ENCODE data around the gene ZWINT. TPM values are rescaled to one million over a fixed set of nuclear protein-coding genes. Genes with fewer than 3 reads are reported as not detected.

ZWINT gene
- total and polyA plus RNA-seq, 4 donors = 0.92 to 2.9 (median 1.6) TPM

DNA sequence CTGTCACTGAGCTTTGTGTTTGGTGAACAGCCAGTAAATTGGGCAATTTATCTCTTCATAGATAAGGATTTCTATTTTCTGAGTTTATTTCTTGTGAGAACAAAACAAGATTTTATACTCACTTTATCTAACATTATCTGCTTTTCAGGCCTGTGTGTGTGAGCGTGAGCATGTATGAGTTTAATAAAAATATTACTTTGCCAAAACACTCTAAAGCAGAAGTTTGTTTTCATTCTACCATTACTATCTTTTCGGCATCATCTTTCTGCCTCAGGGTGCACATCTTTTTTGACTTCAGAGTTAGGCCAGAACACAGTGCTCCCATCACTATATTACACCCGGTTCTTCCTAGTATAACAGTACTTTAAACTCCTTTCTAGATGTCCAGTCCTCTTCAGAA lies 13.0 kb downstream of the ZWINT start:
- Histone ChIP-seq H3K36me3 (ENCODE audit: control insufficient read depth in 1 of 2, insufficient read depth in 2 of 2, low read length in 1 of 2) (no peaks in the 10 kb centered on the region), H3K4me3 (ENCODE audit: low read length in 2 of 2) (no peak overlapping the region), H3K27ac (ENCODE audit: low read depth in 1 of 2, low read length in 2 of 2) (no peak overlapping the region), H3K27me3 (ENCODE audit: control insufficient read depth in 1 of 2, insufficient read depth in 2 of 2, low read length in 1 of 2) (no peaks in the 10 kb centered on the region), H3K4me1 (ENCODE audit: control insufficient read depth in 1 of 2, insufficient read depth in 2 of 2, low read length in 2 of 2) (no peaks in the 10 kb centered on the region), H3K9me3 (ENCODE audit: control insufficient read depth, low read length) (no peaks in the 10 kb centered on the region)
- intact Hi-C loops (cut with DNase I) = no loop called here
- ATAC-seq (ENCODE audit: low FRiP score) (no peak), DNase-seq (no peak)
- 69 to 79% methylated on average over 3 of the region's 3 CpGs for WGBS, 2 donors

GRCh38 chr10:56346845-56347415 lies 14.1 kb downstream of the ZWINT start:
- ATAC-seq (ENCODE audit: low FRiP score) (no peak), DNase-seq (no peak)
- Histone ChIP-seq H3K27ac (ENCODE audit: low read depth in 1 of 2, low read length in 2 of 2) (no peak overlapping the region), H3K4me1 (ENCODE audit: control insufficient read depth in 1 of 2, insufficient read depth in 2 of 2, low read length in 2 of 2) (no peaks in the 10 kb centered on the region), H3K4me3 (ENCODE audit: low read length in 2 of 2) (no peak overlapping the region), H3K27me3 (ENCODE audit: control insufficient read depth in 1 of 2, insufficient read depth in 2 of 2, low read length in 1 of 2) (no peaks in the 10 kb centered on the region), H3K9me3 (ENCODE audit: control insufficient read depth, low read length) (no peaks in the 10 kb centered on the region), H3K36me3 (ENCODE audit: control insufficient read depth in 1 of 2, insufficient read depth in 2 of 2, low read length in 1 of 2) (no peaks in the 10 kb centered on the region)
- intact Hi-C loops (cut with DNase I) = no loop called here

- Histone ChIP-seq H3K4me3 (ENCODE audit: low read length in 2 of 2) (no peak overlapping the region), H3K27ac (ENCODE audit: low read depth in 1 of 2, low read length in 2 of 2) (no peak overlapping the region), H3K4me1 (ENCODE audit: control insufficient read depth in 1 of 2, insufficient read depth in 2 of 2, low read length in 2 of 2) (no peaks in the 10 kb centered on the region), H3K36me3 (ENCODE audit: control insufficient read depth in 1 of 2, insufficient read depth in 2 of 2, low read length in 1 of 2) (no peaks in the 10 kb centered on the region), H3K27me3 (ENCODE audit: control insufficient read depth in 1 of 2, insufficient read depth in 2 of 2, low read length in 1 of 2) (no peaks in the 10 kb centered on the region), H3K9me3 (ENCODE audit: control insufficient read depth, low read length) (no peaks in the 10 kb centered on the region)
- intact Hi-C loops (cut with DNase I) = no loop called here
- ATAC-seq (ENCODE audit: low FRiP score) = no peak
- no peak for DNase-seq
- 86% methylated on average over 1 of the region's 1 CpG for WGBS, 2 donors
These were observed 19.4 kb downstream of the ZWINT start for GRCh38 chr10:56341612-56342011.

GRCh38 chr10:56329961-56330360 lies 31.1 kb downstream of the ZWINT start:
- Histone ChIP-seq H3K27ac (ENCODE audit: low read depth in 1 of 2, low read length in 2 of 2) (no peak overlapping the region), H3K27me3 (ENCODE audit: control insufficient read depth in 1 of 2, insufficient read depth in 2 of 2, low read length in 1 of 2) (no peaks in the 10 kb centered on the region), H3K9me3 (ENCODE audit: control insufficient read depth, low read length) (no peaks in the 10 kb centered on the region), H3K4me3 (ENCODE audit: low read length in 2 of 2) (no peak overlapping the region), H3K4me1 (ENCODE audit: control insufficient read depth in 1 of 2, insufficient read depth in 2 of 2, low read length in 2 of 2) (no peaks in the 10 kb centered on the region), H3K36me3 (ENCODE audit: control insufficient read depth in 1 of 2, insufficient read depth in 2 of 2, low read length in 1 of 2) (no peaks in the 10 kb centered on the region)
- 92 to 98% methylated on average over 2 of the region's 2 CpGs for WGBS, 2 donors
- no peak for ATAC-seq (ENCODE audit: low FRiP score)
- no peak for DNase-seq
- intact Hi-C loops (cut with DNase I) = no loop called here

GRCh38 chr10:56327118-56327517 lies 33.9 kb downstream of the ZWINT start:
- Histone ChIP-seq H3K9me3 (ENCODE audit: control insufficient read depth, low read length) (no peaks in the 10 kb centered on the region), H3K4me1 (ENCODE audit: control insufficient read depth in 1 of 2, insufficient read depth in 2 of 2, low read length in 2 of 2) (no peaks in the 10 kb centered on the region), H3K4me3 (ENCODE audit: low read length in 2 of 2) (no peak overlapping the region), H3K36me3 (ENCODE audit: control insufficient read depth in 1 of 2, insufficient read depth in 2 of 2, low read length in 1 of 2) (no peaks in the 10 kb centered on the region), H3K27me3 (ENCODE audit: control insufficient read depth in 1 of 2, insufficient read depth in 2 of 2, low read length in 1 of 2) (no peaks in the 10 kb centered on the region), H3K27ac (ENCODE audit: low read depth in 1 of 2, low read length in 2 of 2) (no peak overlapping the region)
- DNase-seq (no peak), ATAC-seq (ENCODE audit: low FRiP score) (no peak)
- intact Hi-C loops (cut with DNase I) = no loop called here
- WGBS, 2 donors = 60 to 64% methylated on average over 3 of the region's 3 CpGs

DNA sequence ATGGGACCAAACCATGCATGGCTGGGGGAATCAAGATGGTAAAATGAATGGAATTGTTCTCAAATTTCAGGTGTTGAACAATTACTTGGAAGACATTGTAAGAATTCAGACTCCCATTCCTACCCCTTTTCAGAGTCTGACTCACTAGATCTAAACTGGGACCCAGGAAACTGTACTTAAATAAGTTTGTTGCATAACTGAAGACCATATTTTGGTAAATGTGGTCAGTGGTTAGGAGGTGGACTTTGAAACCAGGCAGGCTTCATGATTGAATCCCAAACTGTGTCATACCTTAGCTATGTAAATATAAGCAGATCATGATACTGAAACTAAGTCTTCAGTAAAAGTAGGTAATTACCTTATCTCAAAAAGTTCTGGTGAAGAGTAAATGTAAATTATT lies 41.7 kb downstream of the ZWINT start:
- H3K27me3 ChIP-seq (ENCODE audit: control insufficient read depth in 1 of 2, insufficient read depth in 2 of 2, low read length in 1 of 2) = no peaks in the 10 kb centered on the region
- ATAC-seq (ENCODE audit: low FRiP score) = no peak
- H3K36me3 ChIP-seq (ENCODE audit: control insufficient read depth in 1 of 2, insufficient read depth in 2 of 2, low read length in 1 of 2) = no peaks in the 10 kb centered on the region

DNA sequence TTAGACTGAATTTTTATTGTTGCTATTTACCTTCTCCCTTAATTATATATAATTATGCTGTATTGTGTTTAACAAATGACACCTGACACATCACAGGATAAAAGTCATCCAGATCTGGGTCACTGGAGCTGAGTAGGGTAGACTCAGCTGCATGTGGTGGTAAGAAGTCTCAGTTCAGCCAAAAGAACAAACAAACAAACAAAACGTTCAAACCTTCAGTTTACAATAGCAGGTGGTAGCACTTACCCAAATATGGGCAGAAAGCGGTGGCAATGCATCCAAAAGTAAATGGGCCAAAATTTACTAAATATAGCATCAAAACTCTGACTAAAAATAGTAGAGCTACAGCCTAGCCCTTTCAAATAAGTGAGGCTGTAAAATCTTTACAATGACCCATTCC lies 42.2 kb downstream of the ZWINT start:
- DNase-seq = no peak
- intact Hi-C loops (cut with DNase I) = no loop called here
- Histone ChIP-seq H3K27ac (ENCODE audit: low read depth in 1 of 2, low read length in 2 of 2) (no peak overlapping the region), H3K27me3 (ENCODE audit: control insufficient read depth in 1 of 2, insufficient read depth in 2 of 2, low read length in 1 of 2) (no peaks in the 10 kb centered on the region), H3K4me1 (ENCODE audit: control insufficient read depth in 1 of 2, insufficient read depth in 2 of 2, low read length in 2 of 2) (no peaks in the 10 kb centered on the region), H3K9me3 (ENCODE audit: control insufficient read depth, low read length) (peaks cover 1% of the 10 kb centered on the region), H3K4me3 (ENCODE audit: low read length in 2 of 2) (no peak overlapping the region), H3K36me3 (ENCODE audit: control insufficient read depth in 1 of 2, insufficient read depth in 2 of 2, low read length in 1 of 2) (no peaks in the 10 kb centered on the region)
- no peak for ATAC-seq (ENCODE audit: low FRiP score)
- 47 to 56% methylated on average over 2 of the region's 2 CpGs for WGBS, 2 donors

More for the DNA sequence above, 41.7 kb downstream of the ZWINT start:
- H3K27ac ChIP-seq (ENCODE audit: low read depth in 1 of 2, low read length in 2 of 2) = no peak overlapping the region
- intact Hi-C loops (cut with DNase I) = no loop called here
- H3K4me3 ChIP-seq (ENCODE audit: low read length in 2 of 2) = no peak overlapping the region
- H3K4me1 ChIP-seq (ENCODE audit: control insufficient read depth in 1 of 2, insufficient read depth in 2 of 2, low read length in 2 of 2) = no peaks in the 10 kb centered on the region
- DNase-seq = no peak
- peaks cover 1% of the 10 kb centered on the region for H3K9me3 ChIP-seq (ENCODE audit: control insufficient read depth, low read length)

DNA sequence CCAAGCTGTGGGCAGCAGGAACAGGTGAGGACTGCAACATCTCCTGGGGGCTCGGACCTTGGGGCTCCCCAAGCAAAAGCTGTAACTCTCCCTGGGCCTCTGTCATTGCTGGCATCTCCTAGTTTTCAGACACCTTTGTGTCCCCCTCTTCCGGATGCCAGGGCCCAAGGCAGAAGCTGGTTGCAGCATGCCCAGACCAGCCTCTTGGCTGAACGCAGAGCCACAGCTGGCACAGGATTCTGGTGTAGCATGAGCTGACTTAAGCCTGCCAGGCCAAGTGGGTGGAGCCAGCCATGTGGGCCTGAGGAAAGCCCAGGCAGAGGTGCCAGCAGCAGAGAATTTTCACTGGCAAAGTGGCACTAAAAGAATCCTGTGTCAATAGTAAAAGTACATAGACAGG lies 43.5 kb downstream of the ZWINT start:
- ATAC-seq (ENCODE audit: low FRiP score) = no peak

GRCh38 chr10:56316603-56317002 lies 44.5 kb downstream of the ZWINT start:
- ATAC-seq (ENCODE audit: low FRiP score) (no peak), DNase-seq (no peak)
- H3K4me1 ChIP-seq (ENCODE audit: control insufficient read depth in 1 of 2, insufficient read depth in 2 of 2, low read length in 2 of 2) = no peaks in the 10 kb centered on the region
- no peaks in the 10 kb centered on the region for H3K27me3 ChIP-seq (ENCODE audit: control insufficient read depth in 1 of 2, insufficient read depth in 2 of 2, low read length in 1 of 2)
- intact Hi-C loops (cut with DNase I) = no loop called here
- H3K9me3 ChIP-seq (ENCODE audit: control insufficient read depth, low read length) = peaks cover 1% of the 10 kb centered on the region
- no peak overlapping the region for H3K27ac ChIP-seq (ENCODE audit: low read depth in 1 of 2, low read length in 2 of 2)
- no peaks in the 10 kb centered on the region for H3K36me3 ChIP-seq (ENCODE audit: control insufficient read depth in 1 of 2, insufficient read depth in 2 of 2, low read length in 1 of 2)
- H3K4me3 ChIP-seq (ENCODE audit: low read length in 2 of 2) = no peak overlapping the region

More for the DNA sequence above, 43.5 kb downstream of the ZWINT start:
- H3K4me1 ChIP-seq (ENCODE audit: control insufficient read depth in 1 of 2, insufficient read depth in 2 of 2, low read length in 2 of 2) = no peaks in the 10 kb centered on the region
- no peak overlapping the region for H3K4me3 ChIP-seq (ENCODE audit: low read length in 2 of 2)
- 49 to 55% methylated on average over 3 of the region's 3 CpGs for WGBS, 2 donors
- DNase-seq = peak in 1 of 2 donors; percentile 48
- intact Hi-C loops (cut with DNase I) = no loop called here
- H3K9me3 ChIP-seq (ENCODE audit: control insufficient read depth, low read length) = peaks cover 1% of the 10 kb centered on the region
- no peaks in the 10 kb centered on the region for H3K36me3 ChIP-seq (ENCODE audit: control insufficient read depth in 1 of 2, insufficient read depth in 2 of 2, low read length in 1 of 2)
- no peak overlapping the region for H3K27ac ChIP-seq (ENCODE audit: low read depth in 1 of 2, low read length in 2 of 2)
- H3K27me3 ChIP-seq (ENCODE audit: control insufficient read depth in 1 of 2, insufficient read depth in 2 of 2, low read length in 1 of 2) = no peaks in the 10 kb centered on the region
